H9 (cell line): ENCODE measurements around the gene MYOCD. TPM values are rescaled to one million over a fixed set of nuclear protein-coding genes. Genes with fewer than 3 reads are reported as not detected.

Source experiments
- DNase-seq: peaks from one replicate; pipeline ENCODE4 v3.0.0-alpha.2; 2017
- H2AFZ ChIP-seq: one replicate; pipeline ENCODE4 v1.6.1; 2013; ENCODE audit warnings: mild to moderate bottlenecking, low read length, control low read depth, moderate library complexity
- H2AK5ac ChIP-seq: 2 replicates; pipeline ENCODE4 v1.6.1; 2013; ENCODE audit warnings: low read length, control low read depth, mixed read lengths; ENCODE audit not compliant: insufficient read length
- H2BK120ac ChIP-seq: one replicate; pipeline ENCODE4 v1.6.1; 2013; ENCODE audit warnings: low read depth, mild to moderate bottlenecking, low read length, control low read depth, inconsistent platforms; ENCODE audit not compliant: poor library complexity, severe bottlenecking
- H2BK12ac ChIP-seq: 2 replicates; pipeline ENCODE4 v1.6.1; 2013; ENCODE audit warnings: low read length, control low read depth, mixed read lengths, low read depth; ENCODE audit not compliant: insufficient read length
- H2BK15ac ChIP-seq: 2 replicates; pipeline ENCODE4 v1.6.1; 2013; ENCODE audit warnings: low read depth, low read length, control low read depth
- H2BK20ac ChIP-seq: one replicate; pipeline ENCODE4 v1.6.1; 2013; ENCODE audit warnings: low read depth, mild to moderate bottlenecking, low read length, control low read depth, inconsistent platforms; ENCODE audit not compliant: poor library complexity, severe bottlenecking
- H2BK5ac ChIP-seq: 2 replicates; pipeline ENCODE4 v1.6.1; 2013; ENCODE audit warnings: low read length, control low read depth, mixed read lengths; ENCODE audit not compliant: insufficient read length
- H3K14ac ChIP-seq: 2 replicates; pipeline ENCODE4 v1.6.1; 2013; ENCODE audit warnings: low read length, control low read depth; ENCODE audit not compliant: insufficient read depth
- H3K18ac ChIP-seq: 2 replicates; pipeline ENCODE4 v1.6.1; 2013; ENCODE audit warnings: low read depth, mild to moderate bottlenecking, mixed read lengths, low read length, control low read depth; ENCODE audit not compliant: insufficient read length
- H3K23ac ChIP-seq: 2 replicates; pipeline ENCODE4 v1.6.1; 2013; ENCODE audit warnings: low read length, control low read depth, mixed read lengths, low read depth; ENCODE audit not compliant: insufficient read length
- H3K23me2 ChIP-seq: 2 replicates; pipeline ENCODE4 v1.6.1; 2013; ENCODE audit warnings: low read depth, mild to moderate bottlenecking, mixed read lengths, low read length, control low read depth; ENCODE audit not compliant: insufficient read length, poor library complexity, severe bottlenecking
- H3K27ac ChIP-seq: 2 replicates; pipeline ENCODE4 v1.5.1; 2013; ENCODE audit warnings: low read length, control low read depth, mixed read lengths, low read depth; ENCODE audit not compliant: insufficient read length
- H3K27me3 ChIP-seq: 2 replicates; pipeline ENCODE4 v1.6.1; 2013; ENCODE audit warnings: low read length, control low read depth, inconsistent platforms; ENCODE audit not compliant: insufficient read depth
- H3K4ac ChIP-seq: 2 replicates; pipeline ENCODE4 v1.6.1; 2013; ENCODE audit warnings: low read depth, mild to moderate bottlenecking, control low read depth, inconsistent platforms, low read length, moderate library complexity
- H3K4me1 ChIP-seq: 2 replicates; pipeline ENCODE4 v1.6.1; 2013; ENCODE audit warnings: low read length, control low read depth, inconsistent platforms; ENCODE audit not compliant: insufficient read depth
- H3K4me2 ChIP-seq: 2 replicates; pipeline ENCODE4 v1.6.1; 2013; ENCODE audit warnings: low read length, control low read depth, mixed read lengths; ENCODE audit not compliant: insufficient read length, insufficient read depth
- H3K56ac ChIP-seq: 2 replicates; pipeline ENCODE4 v1.6.1; 2013; ENCODE audit warnings: low read depth, mild to moderate bottlenecking, mixed read lengths, low read length, control low read depth; ENCODE audit not compliant: insufficient read length
- H3K79me1 ChIP-seq: 2 replicates; pipeline ENCODE4 v1.6.1; 2013; ENCODE audit warnings: low read depth, mild to moderate bottlenecking, moderate library complexity, low read length, control low read depth, inconsistent platforms; ENCODE audit not compliant: insufficient read depth, poor library complexity, severe bottlenecking
- H3K79me2 ChIP-seq: 2 replicates; pipeline ENCODE4 v1.6.1; 2013; ENCODE audit warnings: low read length, control low read depth, inconsistent platforms; ENCODE audit not compliant: insufficient read depth
- H3K9ac ChIP-seq: 2 replicates; pipeline ENCODE4 v1.6.1; 2013; ENCODE audit warnings: low read length, control low read depth, mixed read lengths; ENCODE audit not compliant: insufficient read length; ENCODE audit errors: extremely low read depth
- H3K9me3 ChIP-seq: one replicate; pipeline ENCODE4 v1.6.1; 2013; ENCODE audit warnings: low read depth, low read length, inconsistent platforms; ENCODE audit not compliant: control insufficient read depth
- H3T11ph ChIP-seq: one replicate; pipeline ENCODE4 v1.6.1; 2013; ENCODE audit warnings: mild to moderate bottlenecking, low read length, control low read depth, inconsistent platforms
- H4K20me1 ChIP-seq: one replicate; pipeline ENCODE4 v1.6.1; 2013; ENCODE audit not compliant: control insufficient read depth, insufficient read length, insufficient read depth
- H4K5ac ChIP-seq: 2 replicates; pipeline ENCODE4 v1.6.1; 2013; ENCODE audit warnings: low read depth, mild to moderate bottlenecking, mixed read lengths, low read length, control low read depth; ENCODE audit not compliant: insufficient read length
- H4K8ac ChIP-seq: replicated peaks from 2 replicates; pipeline ENCODE4 v1.6.1; 2013; ENCODE audit warnings: low read length, control low read depth, mixed read lengths, low read depth; ENCODE audit not compliant: insufficient read length
- H4K91ac ChIP-seq: 2 replicates; pipeline ENCODE4 v1.6.1; 2013; ENCODE audit warnings: low read depth, mild to moderate bottlenecking, moderate library complexity, mixed read lengths, low read length, control low read depth; ENCODE audit not compliant: insufficient read length
- H3K27ac Mint-ChIP-seq, 3 experiments: 2 replicates in 2 of 3; 3 replicates in 1 of 3; pipeline ENCODE4 v1.8.0; 2020 to 2021; ENCODE audit warnings: mixed read lengths in 3 of 3, mild to moderate bottlenecking in 1 of 3, moderate library complexity in 1 of 3
- H3K27me3 Mint-ChIP-seq: 2 replicates; pipeline ENCODE4 v1.8.0; 2021; ENCODE audit warnings: low read depth, mild to moderate bottlenecking, moderate library complexity, mixed read lengths
- H3K36me3 Mint-ChIP-seq, 3 experiments: 2 replicates in 2 of 3; 3 replicates in 1 of 3; pipeline ENCODE4 v1.8.0; 2020 to 2021; ENCODE audit warnings: low read depth in 3 of 3, mixed read lengths in 3 of 3; ENCODE audit not compliant: insufficient read depth in 1 of 3
- H3K4me1 Mint-ChIP-seq, 2 experiments: 2 replicates each; pipeline ENCODE4 v1.8.0; 2020; ENCODE audit warnings: mixed read lengths in 2 of 2
- H3K4me3 Mint-ChIP-seq, 2 experiments: 2 replicates in 1 of 2; 3 replicates in 1 of 2; pipeline ENCODE4 v1.8.0; 2020 to 2021; ENCODE audit warnings: mild to moderate bottlenecking in 2 of 2, mixed read lengths in 2 of 2, moderate library complexity in 1 of 2
- H3K9me3 Mint-ChIP-seq, 2 experiments: 2 replicates in 1 of 2; 3 replicates in 1 of 2; pipeline ENCODE4 v1.8.0; 2020; ENCODE audit warnings: mild to moderate bottlenecking in 2 of 2, mixed read lengths in 2 of 2, moderate library complexity in 1 of 2
- WGBS: extraction: QIAGEN DNeasy Blood & Tissue Kit; methylation state at CpG from one replicate; pipeline ENCODE4 v1.1.7; 2013; ENCODE audit warnings: missing lambda C conversion rate, low lambda C conversion rate, mixed read lengths; ENCODE audit not compliant: insufficient read length; ENCODE audit errors: extremely low coverage; 5-methylcytosine and 5-hydroxymethylcytosine counted together
- total RNA-seq: library from RNA; stranded (reverse); gene quantifications from 2 replicates; pipeline ENCODE4 v1.2.1, GENCODE V29; 2021
- TF ChIP-seq, protein P1 (sequence below): fragments of 200-600 bp; sonication (generic); conservative IDR thresholded peaks from 3 replicates; pipeline ENCODE4 v1.8.0; 2021; ENCODE audit warnings: antibody characterized with exemption, mild to moderate bottlenecking

Gene MYOCD
- total RNA-seq, 1 experiment from 2014 or later, result 0.17 TPM

DNA sequence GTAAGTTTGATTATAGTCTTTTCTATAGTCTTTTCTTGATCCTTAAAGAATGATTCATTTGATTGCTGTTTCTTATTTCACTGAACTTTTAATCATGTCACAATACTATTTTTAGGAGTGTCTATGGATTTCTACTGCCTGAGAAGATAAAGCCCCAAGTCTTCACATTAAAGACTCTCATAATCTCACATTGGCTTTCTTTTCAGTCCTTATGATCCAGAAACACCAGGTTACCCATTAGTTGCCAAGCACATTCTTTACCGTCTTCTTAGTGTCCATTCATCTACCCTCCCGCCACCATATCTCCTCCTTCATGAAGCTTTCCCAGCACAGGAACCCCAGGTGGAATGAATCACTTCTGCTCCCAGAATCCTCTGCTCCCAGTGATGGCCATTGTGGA lies 49.5 kb upstream of the MYOCD start:
- Histone ChIP-seq H3K27ac (no peak overlapping the region), H3K4me2 (no peak overlapping the region), H3K23me2 (no peaks in the 10 kb centered on the region), H3K14ac (no peak overlapping the region), H3K23ac (no peak overlapping the region), H2AK5ac (no peak overlapping the region), H2BK120ac (no peak overlapping the region), H3K18ac (no peak overlapping the region), H3K56ac (no peak overlapping the region), H2AFZ (no peak overlapping the region), H4K20me1 (no peaks in the 10 kb centered on the region), H3K79me1 (no peaks in the 10 kb centered on the region), H2BK20ac (no peak overlapping the region), H3K4me1 (no peaks in the 10 kb centered on the region; the same call in 1 of the 2 replicates), H3K27me3 (no peaks in the 10 kb centered on the region), H3T11ph (no peak overlapping the region), H4K91ac (no peak overlapping the region), H3K9ac (no peak overlapping the region), H4K8ac (no peak overlapping the region), H3K79me2 (no peaks in the 10 kb centered on the region), H2BK12ac (no peak overlapping the region), H2BK5ac (no peak overlapping the region), H4K5ac (no peak overlapping the region), H3K4ac (no peak overlapping the region), H3K9me3 (no peaks in the 10 kb centered on the region), H2BK15ac (no peak overlapping the region)
- no CpG with 5 or more reads among the region's 2 CpGs for whole genome bisulfite sequencing
- H3K4me3 Mint-ChIP-seq, result no peak overlapping the region
- TF ChIP-seq, protein P1, sequence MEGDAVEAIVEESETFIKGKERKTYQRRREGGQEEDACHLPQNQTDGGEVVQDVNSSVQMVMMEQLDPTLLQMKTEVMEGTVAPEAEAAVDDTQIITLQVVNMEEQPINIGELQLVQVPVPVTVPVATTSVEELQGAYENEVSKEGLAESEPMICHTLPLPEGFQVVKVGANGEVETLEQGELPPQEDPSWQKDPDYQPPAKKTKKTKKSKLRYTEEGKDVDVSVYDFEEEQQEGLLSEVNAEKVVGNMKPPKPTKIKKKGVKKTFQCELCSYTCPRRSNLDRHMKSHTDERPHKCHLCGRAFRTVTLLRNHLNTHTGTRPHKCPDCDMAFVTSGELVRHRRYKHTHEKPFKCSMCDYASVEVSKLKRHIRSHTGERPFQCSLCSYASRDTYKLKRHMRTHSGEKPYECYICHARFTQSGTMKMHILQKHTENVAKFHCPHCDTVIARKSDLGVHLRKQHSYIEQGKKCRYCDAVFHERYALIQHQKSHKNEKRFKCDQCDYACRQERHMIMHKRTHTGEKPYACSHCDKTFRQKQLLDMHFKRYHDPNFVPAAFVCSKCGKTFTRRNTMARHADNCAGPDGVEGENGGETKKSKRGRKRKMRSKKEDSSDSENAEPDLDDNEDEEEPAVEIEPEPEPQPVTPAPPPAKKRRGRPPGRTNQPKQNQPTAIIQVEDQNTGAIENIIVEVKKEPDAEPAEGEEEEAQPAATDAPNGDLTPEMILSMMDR, result no peak
- peaks cover 14 to 16% of the 10 kb centered on the region in 2 experiments for H3K4me1 Mint-ChIP-seq
- DNase-seq, result no peak
- H3K36me3 Mint-ChIP-seq, result no peaks in the 10 kb centered on the region
- no peaks in the 10 kb centered on the region for H3K27me3 Mint-ChIP-seq
- no peaks in the 10 kb centered on the region for H3K9me3 Mint-ChIP-seq
- H3K27ac Mint-ChIP-seq, result no peak overlapping the region
